HCT116 (cell line): ENCODE results near the gene SEC22C.

Experiments used
- EZH2 ChIP-seq: fragments of 200-600 bp; sonication (generic); IDR thresholded peaks from 2 replicates; pipeline ENCODE4 v1.6.1; 2017; ENCODE audit warnings: antibody characterized with exemption, mixed run types
- EZH2phosphoT487 ChIP-seq: fragments of 200-600 bp; IDR thresholded peaks from 2 replicates; pipeline ENCODE4 v1.6.1; 2018; ENCODE audit warnings: antibody characterized with exemption, borderline replicate concordance
- FOSL1 ChIP-seq: IDR thresholded peaks from 2 replicates; pipeline ENCODE4 v1.6.1; 2012; ENCODE audit warnings: low read depth
- POLR2A ChIP-seq: IDR thresholded peaks from 2 replicates; pipeline ENCODE4 v1.7.0; 2011; ENCODE audit warnings: borderline replicate concordance; ENCODE audit not compliant: insufficient read depth, insufficient read length; ENCODE audit errors: extremely low read depth
- POLR2AphosphoS5 ChIP-seq: IDR thresholded peaks from 2 replicates; pipeline ENCODE4 v1.6.1; 2011; ENCODE audit warnings: mild to moderate bottlenecking, low read depth, low read length, moderate library complexity
- RAD21 ChIP-seq: IDR thresholded peaks from 2 replicates; pipeline ENCODE4 v1.6.1; 2012; ENCODE audit warnings: low read depth, mild to moderate bottlenecking
- SIN3A ChIP-seq: IDR thresholded peaks from 2 replicates; pipeline ENCODE4 v1.6.1; 2012; ENCODE audit warnings: low read depth
- TCF7L2 ChIP-seq: IDR thresholded peaks from 2 replicates; pipeline ENCODE4 v1.7.0; 2011; ENCODE audit warnings: borderline replicate concordance, inconsistent platforms; ENCODE audit not compliant: insufficient read depth, insufficient read length; ENCODE audit errors: extremely low read depth
- YY1 ChIP-seq: IDR thresholded peaks from 2 replicates; pipeline ENCODE4 v1.6.1; 2011; ENCODE audit warnings: low read length, low read depth, moderate library complexity, mild to moderate bottlenecking; ENCODE audit not compliant: insufficient replicate concordance; ENCODE audit errors: extremely low read depth
- ZFX ChIP-seq: fragments of 450-650 bp; IDR thresholded peaks from 2 replicates; pipeline ENCODE4 v1.6.1; 2017
- TF ChIP-seq, protein P1 (sequence below), 3 experiments: fragments of 200-600 bp in 1 of 3; sonication (generic) in 1 of 3; IDR thresholded peaks in 2 of 3; conservative IDR thresholded peaks in 1 of 3; 2 replicates each; pipeline ENCODE4 v1.5.1; 2012 to 2017; ENCODE audit warnings: low read depth in 2 of 3, low read length in 2 of 3, antibody characterized with exemption in 1 of 3, borderline replicate concordance in 1 of 3, control low read depth in 1 of 3, mild to moderate bottlenecking in 1 of 3, mixed read lengths in 1 of 3, mixed run types in 1 of 3, moderate library complexity in 1 of 3; ENCODE audit not compliant: insufficient read depth in 1 of 3
- TF ChIP-seq, protein P2 (sequence below): IDR thresholded peaks from 2 replicates; pipeline ENCODE4 v1.6.1; 2012
- TF ChIP-seq, protein P3 (sequence below): IDR thresholded peaks from 2 replicates; pipeline ENCODE4 v1.6.1; 2012; ENCODE audit warnings: low read depth
- TF ChIP-seq, protein P4 (sequence below): IDR thresholded peaks from 2 replicates; pipeline ENCODE4 v1.6.1; 2012

DNA sequence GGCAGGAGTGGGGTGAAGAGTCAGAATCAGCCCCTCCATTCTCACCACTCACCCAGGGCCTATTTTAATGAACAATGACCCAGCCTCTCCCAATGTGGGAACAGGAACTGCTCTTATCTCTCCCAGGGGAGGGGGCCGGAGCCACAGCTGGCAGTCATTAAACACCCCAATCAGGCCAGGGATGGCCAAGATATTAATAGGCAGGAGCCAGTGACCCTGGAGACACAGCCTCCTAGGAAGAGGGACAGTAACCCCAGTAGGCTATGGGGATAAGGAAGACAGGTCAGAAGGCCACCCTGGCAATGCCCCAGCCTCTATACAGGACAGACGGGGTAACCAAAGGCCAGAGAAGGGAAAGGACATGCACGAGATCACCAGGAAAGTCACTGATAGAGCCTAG lies 40.7 kb downstream of the SEC22C start:
- no peak for TF ChIP-seq POLR2A
- no peak for TF ChIP-seq EZH2
- TF ChIP-seq, protein P1, sequence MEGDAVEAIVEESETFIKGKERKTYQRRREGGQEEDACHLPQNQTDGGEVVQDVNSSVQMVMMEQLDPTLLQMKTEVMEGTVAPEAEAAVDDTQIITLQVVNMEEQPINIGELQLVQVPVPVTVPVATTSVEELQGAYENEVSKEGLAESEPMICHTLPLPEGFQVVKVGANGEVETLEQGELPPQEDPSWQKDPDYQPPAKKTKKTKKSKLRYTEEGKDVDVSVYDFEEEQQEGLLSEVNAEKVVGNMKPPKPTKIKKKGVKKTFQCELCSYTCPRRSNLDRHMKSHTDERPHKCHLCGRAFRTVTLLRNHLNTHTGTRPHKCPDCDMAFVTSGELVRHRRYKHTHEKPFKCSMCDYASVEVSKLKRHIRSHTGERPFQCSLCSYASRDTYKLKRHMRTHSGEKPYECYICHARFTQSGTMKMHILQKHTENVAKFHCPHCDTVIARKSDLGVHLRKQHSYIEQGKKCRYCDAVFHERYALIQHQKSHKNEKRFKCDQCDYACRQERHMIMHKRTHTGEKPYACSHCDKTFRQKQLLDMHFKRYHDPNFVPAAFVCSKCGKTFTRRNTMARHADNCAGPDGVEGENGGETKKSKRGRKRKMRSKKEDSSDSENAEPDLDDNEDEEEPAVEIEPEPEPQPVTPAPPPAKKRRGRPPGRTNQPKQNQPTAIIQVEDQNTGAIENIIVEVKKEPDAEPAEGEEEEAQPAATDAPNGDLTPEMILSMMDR (IDR thresholded peaks at IDR 0.05 in 2 of 3, conservative IDR thresholded peaks at IDR 0.05 in 1 of 3; ENCODE audit: borderline replicate concordance in 1 of 3, insufficient read depth in 1 of 3, low read depth in 2 of 3, low read length in 2 of 3) = no peak
- TF ChIP-seq EZH2phosphoT487 = no peak
- no peak for TF ChIP-seq RAD21
- no peak for TF ChIP-seq POLR2AphosphoS5
- TF ChIP-seq, protein P2, sequence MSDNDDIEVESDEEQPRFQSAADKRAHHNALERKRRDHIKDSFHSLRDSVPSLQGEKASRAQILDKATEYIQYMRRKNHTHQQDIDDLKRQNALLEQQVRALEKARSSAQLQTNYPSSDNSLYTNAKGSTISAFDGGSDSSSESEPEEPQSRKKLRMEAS = no peak
- TF ChIP-seq, protein P3, sequence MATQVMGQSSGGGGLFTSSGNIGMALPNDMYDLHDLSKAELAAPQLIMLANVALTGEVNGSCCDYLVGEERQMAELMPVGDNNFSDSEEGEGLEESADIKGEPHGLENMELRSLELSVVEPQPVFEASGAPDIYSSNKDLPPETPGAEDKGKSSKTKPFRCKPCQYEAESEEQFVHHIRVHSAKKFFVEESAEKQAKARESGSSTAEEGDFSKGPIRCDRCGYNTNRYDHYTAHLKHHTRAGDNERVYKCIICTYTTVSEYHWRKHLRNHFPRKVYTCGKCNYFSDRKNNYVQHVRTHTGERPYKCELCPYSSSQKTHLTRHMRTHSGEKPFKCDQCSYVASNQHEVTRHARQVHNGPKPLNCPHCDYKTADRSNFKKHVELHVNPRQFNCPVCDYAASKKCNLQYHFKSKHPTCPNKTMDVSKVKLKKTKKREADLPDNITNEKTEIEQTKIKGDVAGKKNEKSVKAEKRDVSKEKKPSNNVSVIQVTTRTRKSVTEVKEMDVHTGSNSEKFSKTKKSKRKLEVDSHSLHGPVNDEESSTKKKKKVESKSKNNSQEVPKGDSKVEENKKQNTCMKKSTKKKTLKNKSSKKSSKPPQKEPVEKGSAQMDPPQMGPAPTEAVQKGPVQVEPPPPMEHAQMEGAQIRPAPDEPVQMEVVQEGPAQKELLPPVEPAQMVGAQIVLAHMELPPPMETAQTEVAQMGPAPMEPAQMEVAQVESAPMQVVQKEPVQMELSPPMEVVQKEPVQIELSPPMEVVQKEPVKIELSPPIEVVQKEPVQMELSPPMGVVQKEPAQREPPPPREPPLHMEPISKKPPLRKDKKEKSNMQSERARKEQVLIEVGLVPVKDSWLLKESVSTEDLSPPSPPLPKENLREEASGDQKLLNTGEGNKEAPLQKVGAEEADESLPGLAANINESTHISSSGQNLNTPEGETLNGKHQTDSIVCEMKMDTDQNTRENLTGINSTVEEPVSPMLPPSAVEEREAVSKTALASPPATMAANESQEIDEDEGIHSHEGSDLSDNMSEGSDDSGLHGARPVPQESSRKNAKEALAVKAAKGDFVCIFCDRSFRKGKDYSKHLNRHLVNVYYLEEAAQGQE = no peak
- no peak for TF ChIP-seq YY1
- TF ChIP-seq TCF7L2 = no peak
- no peak for TF ChIP-seq SIN3A
- TF ChIP-seq, protein P4, sequence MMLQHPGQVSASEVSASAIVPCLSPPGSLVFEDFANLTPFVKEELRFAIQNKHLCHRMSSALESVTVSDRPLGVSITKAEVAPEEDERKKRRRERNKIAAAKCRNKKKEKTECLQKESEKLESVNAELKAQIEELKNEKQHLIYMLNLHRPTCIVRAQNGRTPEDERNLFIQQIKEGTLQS = no peak
- no peak for TF ChIP-seq ZFX
- no peak for TF ChIP-seq FOSL1
